ENCODE results near the gene RUNX2.

- no peak for TF ChIP-seq ZBTB44 (tag by site-specific recombination; IDR thresholded peaks at IDR 0.05)
- TF ChIP-seq, protein P1, sequence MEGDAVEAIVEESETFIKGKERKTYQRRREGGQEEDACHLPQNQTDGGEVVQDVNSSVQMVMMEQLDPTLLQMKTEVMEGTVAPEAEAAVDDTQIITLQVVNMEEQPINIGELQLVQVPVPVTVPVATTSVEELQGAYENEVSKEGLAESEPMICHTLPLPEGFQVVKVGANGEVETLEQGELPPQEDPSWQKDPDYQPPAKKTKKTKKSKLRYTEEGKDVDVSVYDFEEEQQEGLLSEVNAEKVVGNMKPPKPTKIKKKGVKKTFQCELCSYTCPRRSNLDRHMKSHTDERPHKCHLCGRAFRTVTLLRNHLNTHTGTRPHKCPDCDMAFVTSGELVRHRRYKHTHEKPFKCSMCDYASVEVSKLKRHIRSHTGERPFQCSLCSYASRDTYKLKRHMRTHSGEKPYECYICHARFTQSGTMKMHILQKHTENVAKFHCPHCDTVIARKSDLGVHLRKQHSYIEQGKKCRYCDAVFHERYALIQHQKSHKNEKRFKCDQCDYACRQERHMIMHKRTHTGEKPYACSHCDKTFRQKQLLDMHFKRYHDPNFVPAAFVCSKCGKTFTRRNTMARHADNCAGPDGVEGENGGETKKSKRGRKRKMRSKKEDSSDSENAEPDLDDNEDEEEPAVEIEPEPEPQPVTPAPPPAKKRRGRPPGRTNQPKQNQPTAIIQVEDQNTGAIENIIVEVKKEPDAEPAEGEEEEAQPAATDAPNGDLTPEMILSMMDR (tag by site-specific recombination; IDR thresholded peaks at IDR 0.05), result no peak
- TF ChIP-seq ZSCAN5A (tag by site-specific recombination; IDR thresholded peaks at IDR 0.05), result no peak
- no peak for TF ChIP-seq ZNF701 (tag by site-specific recombination; IDR thresholded peaks at IDR 0.05)
- TF ChIP-seq MYNN (tag by site-specific recombination; IDR thresholded peaks at IDR 0.05; ENCODE audit: borderline replicate concordance), result no peak
- no peak for TF ChIP-seq ZNF133 (tag by site-specific recombination; IDR thresholded peaks at IDR 0.05)
- TF ChIP-seq ZNF571 (tag by site-specific recombination; IDR thresholded peaks at IDR 0.05), result no peak
- no peak for TF ChIP-seq SP2 (tag by site-specific recombination; IDR thresholded peaks at IDR 0.05)
- TF ChIP-seq ZNF558 (tag by site-specific recombination; IDR thresholded peaks at IDR 0.05), result no peak
- TF ChIP-seq ZNF280D (tag by site-specific recombination; IDR thresholded peaks at IDR 0.05), result no peak
- TF ChIP-seq ZNF707 (tag by site-specific recombination; IDR thresholded peaks at IDR 0.05), result no peak
- no peak for TF ChIP-seq GLIS1 (tag by site-specific recombination; IDR thresholded peaks at IDR 0.05)
- TF ChIP-seq BCL11A (tag by site-specific recombination; IDR thresholded peaks at IDR 0.05; ENCODE audit: low read depth), result no peak
Observed at GRCh38 chr6:45647341-45648261, 319.5 kb downstream of the RUNX2 start.
